Duodenal mucosa (tissue), 2 donors: Measurements from ENCODE around the gene NLRC3.
A peak's percentile ranks its signal among the peaks of the same experiment; 100 is the strongest.
"Not testable (repeated sequence)": the region's sequence is repeated elsewhere in the genome, so short reads cannot be mapped to it uniquely, and the experiment has no call there.

ENCODE experiments used
- H3K27ac ChIP-seq: one replicate; pipeline ENCODE4 v1.7.0; 2013; ENCODE audit warnings: low read depth, low read length
- H3K27me3 ChIP-seq, 2 donors: one replicate each; pipeline ENCODE4 v1.7.0; 2013; ENCODE audit warnings: low read length in 2 of 2, control low read depth in 1 of 2; ENCODE audit not compliant: insufficient read depth in 2 of 2, control insufficient read depth in 1 of 2
- H3K36me3 ChIP-seq, 2 donors: one replicate each; pipeline ENCODE4 v1.7.0; 2013; ENCODE audit warnings: low read length in 2 of 2, control low read depth in 1 of 2; ENCODE audit not compliant: insufficient read depth in 2 of 2, control insufficient read depth in 1 of 2
- H3K4me1 ChIP-seq, 2 donors: one replicate each; pipeline ENCODE4 v1.7.0; 2013; ENCODE audit warnings: low read length in 2 of 2, control low read depth in 1 of 2; ENCODE audit not compliant: insufficient read depth in 2 of 2, control insufficient read depth in 1 of 2
- H3K4me3 ChIP-seq, 2 donors: one replicate each; pipeline ENCODE4 v1.7.0; 2013; ENCODE audit warnings: low read length in 2 of 2, low read depth in 1 of 2
- H3K9ac ChIP-seq, 2 donors: one replicate each; pipeline ENCODE4 v1.7.0; 2013; ENCODE audit warnings: low read length in 2 of 2, low read depth in 1 of 2
- H3K9me3 ChIP-seq, 2 donors: one replicate each; pipeline ENCODE4 v1.7.0; 2013; ENCODE audit warnings: low read length in 2 of 2, control low read depth in 1 of 2; ENCODE audit not compliant: control insufficient read depth in 1 of 2

NLRC3 gene

DNA sequence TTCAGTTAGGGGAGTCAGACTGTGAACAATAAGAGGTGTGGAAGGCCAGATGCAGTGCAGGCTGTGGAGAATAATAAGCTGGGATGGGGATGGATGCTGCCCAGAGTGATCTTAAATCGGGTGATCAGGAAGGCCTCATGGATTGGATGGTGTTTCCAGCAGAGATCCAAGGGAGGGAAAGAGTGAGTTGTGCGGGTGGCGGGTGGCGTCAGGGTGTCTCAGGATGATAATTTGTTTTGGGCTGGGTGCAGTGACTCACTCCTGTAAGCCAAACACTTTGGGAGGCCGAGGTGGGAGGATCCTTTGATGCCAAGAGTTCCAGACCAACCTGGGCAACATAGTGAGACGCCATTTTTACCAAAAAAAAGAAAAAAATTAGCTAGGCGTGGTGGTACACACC is 68.5 kb downstream of the NLRC3 start:
- Histone ChIP-seq H3K9ac (no peak overlapping the region), H3K27me3 (no peaks in the 10 kb centered on the region), H3K4me3 (no peak overlapping the region), H3K36me3 (peaks cover 10 to 33% of the 10 kb centered on the region in 2 donors), H3K9me3 (no peaks in the 10 kb centered on the region), H3K27ac (no peak overlapping the region), H3K4me1 (no peaks in the 10 kb centered on the region)

GRCh38 chr16:3503523-3503922 is 73.7 kb downstream of the NLRC3 start:
- Histone ChIP-seq H3K4me3 (no peak overlapping the region), H3K9ac (no peak overlapping the region), H3K9me3 (no peaks in the 10 kb centered on the region), H3K36me3 (peaks cover 4 to 9% of the 10 kb centered on the region in 2 donors), H3K4me1 (peaks cover 5 to 10% of the 10 kb centered on the region in 2 donors), H3K27me3 (no peaks in the 10 kb centered on the region), H3K27ac (no peak overlapping the region)

DNA sequence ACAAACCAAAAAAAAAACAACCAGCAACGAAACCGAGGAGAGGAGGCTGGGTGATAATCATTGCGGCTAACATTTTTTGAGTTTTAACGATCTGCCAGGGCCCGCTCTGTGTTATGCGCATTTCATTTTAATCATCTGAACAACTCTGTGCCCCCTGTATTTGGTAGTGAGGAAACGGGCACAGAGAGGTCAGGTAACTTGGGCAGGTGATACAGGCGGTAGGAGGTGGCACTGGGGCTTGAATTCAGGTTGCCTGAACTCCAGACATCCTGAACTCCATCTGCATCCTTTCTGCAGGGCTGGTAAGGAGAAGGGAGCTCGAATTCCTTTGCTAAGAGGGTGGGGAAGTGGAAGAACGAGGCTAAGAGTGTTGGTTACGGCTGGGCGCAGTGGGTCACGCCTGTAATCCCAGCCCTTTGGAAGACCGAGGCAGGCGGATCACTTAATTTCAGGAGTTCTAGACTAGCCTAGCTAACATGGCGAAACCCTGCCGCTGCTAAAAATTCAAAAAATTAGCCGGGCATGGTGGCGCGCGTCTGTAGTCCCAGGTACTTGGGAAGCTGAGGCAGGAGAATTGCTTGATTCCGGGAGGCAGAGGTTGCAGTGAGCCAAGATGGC is 75.3 kb downstream of the NLRC3 start:
- H3K9me3 ChIP-seq: no peaks in the 10 kb centered on the region
- H3K4me1 ChIP-seq: peaks cover 5 to 10% of the 10 kb centered on the region in 2 donors
- H3K27ac ChIP-seq: no peak overlapping the region
- peak overlapping the region in 1 of 2 donors; percentile 74 for H3K9ac ChIP-seq
- peak overlapping the region; percentile 89 to 93 for H3K4me3 ChIP-seq
- H3K36me3 ChIP-seq: no peaks in the 10 kb centered on the region
- H3K27me3 ChIP-seq: no peaks in the 10 kb centered on the region

GRCh38 chr16:3501412-3501761 is 75.8 kb downstream of the NLRC3 start:
- Histone ChIP-seq H3K9ac (peak overlapping the region; percentile 67 to 74), H3K4me3 (peak overlapping the region; percentile 89 to 93)
- not testable (repeated sequence) for H3K4me1 ChIP-seq, H3K27ac ChIP-seq, H3K27me3 ChIP-seq, H3K9me3 ChIP-seq, H3K36me3 ChIP-seq

DNA sequence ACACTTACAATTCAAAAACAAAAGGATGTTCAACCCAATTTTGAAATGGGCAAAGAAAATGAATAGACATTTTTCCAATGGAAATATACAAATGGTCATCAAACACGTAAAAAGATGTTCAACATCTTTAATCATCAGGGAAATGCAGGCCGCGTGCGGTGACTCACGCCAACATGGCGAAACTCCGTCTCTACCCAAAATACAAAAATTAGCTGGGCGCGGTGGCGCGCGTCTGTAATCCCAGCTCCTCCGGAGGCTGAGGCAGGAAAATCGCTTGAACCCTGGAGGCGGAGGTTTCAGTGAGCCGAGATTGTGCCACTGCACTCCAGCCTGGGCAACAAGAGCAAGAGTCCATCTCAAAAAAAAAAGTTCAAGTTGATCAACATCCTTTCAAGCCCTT is 78.2 kb downstream of the NLRC3 start:
- no peaks in the 10 kb centered on the region for H3K36me3 ChIP-seq
- no peak overlapping the region for H3K27ac ChIP-seq
- no peaks in the 10 kb centered on the region for H3K27me3 ChIP-seq
- H3K4me1 ChIP-seq: peaks cover 5 to 10% of the 10 kb centered on the region in 2 donors
- no peak overlapping the region for H3K4me3 ChIP-seq
- no peak overlapping the region for H3K9ac ChIP-seq
- H3K9me3 ChIP-seq: no peaks in the 10 kb centered on the region

GRCh38 chr16:3497771-3498170 is 79.4 kb downstream of the NLRC3 start:
- Histone ChIP-seq H3K4me1 (peaks cover 5 to 10% of the 10 kb centered on the region in 2 donors), H3K9ac (no peak overlapping the region)

GRCh38 chr16:3496386-3496785 is 80.8 kb downstream of the NLRC3 start:
- no peak overlapping the region for H3K9ac ChIP-seq
- no peaks in the 10 kb centered on the region for H3K9me3 ChIP-seq
- H3K4me1 ChIP-seq: peaks cover 0 to 1% of the 10 kb centered on the region in 2 donors
- no peak overlapping the region for H3K4me3 ChIP-seq
- H3K27me3 ChIP-seq: no peaks in the 10 kb centered on the region
- no peaks in the 10 kb centered on the region for H3K36me3 ChIP-seq
- H3K27ac ChIP-seq: no peak overlapping the region

More at GRCh38 chr16:3497771-3498170, 79.4 kb downstream of the NLRC3 start:
- no peak overlapping the region for H3K4me3 ChIP-seq
- no peak overlapping the region for H3K27ac ChIP-seq
- no peaks in the 10 kb centered on the region for H3K27me3 ChIP-seq
- H3K36me3 ChIP-seq: no peaks in the 10 kb centered on the region
- H3K9me3 ChIP-seq: no peaks in the 10 kb centered on the region

- H3K9ac ChIP-seq: no peak within 1 kb of the TSS
- H3K27me3 ChIP-seq: no peaks in the 10 kb centered on the region
- H3K9me3 ChIP-seq: no peaks in the 10 kb centered on the region
- H3K27ac ChIP-seq: no peak within 1 kb of the TSS
- H3K36me3 ChIP-seq: no peaks in the 10 kb centered on the region
- H3K4me1 ChIP-seq: peaks cover 0 to 4% of the 10 kb centered on the region in 2 donors
- H3K4me3 ChIP-seq: no peak within 1 kb of the TSS
Measured at GRCh38 chr16:3495176-3495575, 82.0 kb downstream of the NLRC3 start, which contains the start of gene C16orf90. Gene C16orf90 (minus strand): TSS chr16:3495489. CDS start chr16:3495421, 68 bp downstream.

GRCh38 chr16:3494386-3494973 is 82.7 kb downstream of the NLRC3 start:
- Histone ChIP-seq H3K9me3 (no peaks in the 10 kb centered on the region), H3K27me3 (no peaks in the 10 kb centered on the region), H3K4me1 (peaks cover 0 to 4% of the 10 kb centered on the region in 2 donors), H3K4me3 (no peak overlapping the region), H3K27ac (no peak overlapping the region), H3K9ac (no peak overlapping the region), H3K36me3 (no peaks in the 10 kb centered on the region)

GRCh38 chr16:3492356-3492755 is 84.8 kb downstream of the NLRC3 start:
- peaks cover 0 to 6% of the 10 kb centered on the region in 2 donors for H3K36me3 ChIP-seq
- H3K4me1 ChIP-seq: peaks cover 0 to 4% of the 10 kb centered on the region in 2 donors
- no peak overlapping the region for H3K9ac ChIP-seq
- H3K4me3 ChIP-seq: no peak overlapping the region
- H3K27me3 ChIP-seq: no peaks in the 10 kb centered on the region
- H3K27ac ChIP-seq: no peak overlapping the region
- no peaks in the 10 kb centered on the region for H3K9me3 ChIP-seq
